Measurements from ENCODE around the gene MZT2A. TPM values are rescaled to one million over a fixed set of nuclear protein-coding genes. Genes with fewer than 3 reads are reported as not detected.
A peak's percentile ranks its signal among the peaks of the same experiment; 100 is the strongest.
"Not testable (repeated sequence)": the region's sequence is repeated elsewhere in the genome, so short reads cannot be mapped to it uniquely, and the experiment has no call there.

The MZT2A gene
- 46.4 and 48.1 TPM in 2 replicates for total RNA-seq (2014; rRNA removed; shearing (Covaris generic))
- 68.9 and 84.0 TPM in 2 replicates for polyA plus RNA-seq (2015; cell fraction: cytosol; rRNA removed)
- 12.0 and 13.8 TPM in 2 replicates for polyA plus RNA-seq (2015; cell fraction: nucleus; rRNA removed)

GRCh38 chr2:131492015-131492417 is at the start of gene MZT2A:
MZT2A (minus strand) TSS chr2:131492397; CDS start chr2:131492376, 21 bp downstream.
- DNase-seq (ENCODE audit: low read depth, low spot score); in situ Hi-C loops (cut with HindIII; ENCODE audit: low pct_unique_long_range_greater_than_20kb, low sequenced_read_pairs): not testable (repeated sequence)

- DNase-seq (ENCODE audit: low read depth, low spot score); in situ Hi-C loops (cut with HindIII; ENCODE audit: low pct_unique_long_range_greater_than_20kb, low sequenced_read_pairs): not testable (repeated sequence)
Measured at GRCh38 chr2:131538856-131539255, 46.7 kb upstream of the MZT2A start.

- in situ Hi-C loops (cut with HindIII; ENCODE audit: low pct_unique_long_range_greater_than_20kb, low sequenced_read_pairs); DNase-seq (ENCODE audit: low read depth, low spot score): not testable (repeated sequence)
Measured at GRCh38 chr2:131536841-131537240, 44.6 kb upstream of the MZT2A start.

GRCh38 chr2:131535951-131536826 is 44.0 kb upstream of the MZT2A start:
- in situ Hi-C loops (cut with HindIII; ENCODE audit: low pct_unique_long_range_greater_than_20kb, low sequenced_read_pairs); DNase-seq (ENCODE audit: low read depth, low spot score): not testable (repeated sequence)

- no peak for DNase-seq (ENCODE audit: low read depth, low spot score)
- in situ Hi-C loops (cut with HindIII; ENCODE audit: low pct_unique_long_range_greater_than_20kb, low sequenced_read_pairs), result no loop called here
Measured at GRCh38 chr2:131535526-131535925, 43.3 kb upstream of the MZT2A start.

- DNase-seq (ENCODE audit: low read depth, low spot score); in situ Hi-C loops (cut with HindIII; ENCODE audit: low pct_unique_long_range_greater_than_20kb, low sequenced_read_pairs): not testable (repeated sequence)
Measured at GRCh38 chr2:131534965-131535364, 42.8 kb upstream of the MZT2A start.

- DNase-seq (ENCODE audit: low read depth, low spot score); in situ Hi-C loops (cut with HindIII; ENCODE audit: low pct_unique_long_range_greater_than_20kb, low sequenced_read_pairs): not testable (repeated sequence)
Measured at GRCh38 chr2:131534317-131534672, 42.1 kb upstream of the MZT2A start.

GRCh38 chr2:131533609-131534316 is 41.6 kb upstream of the MZT2A start:
- DNase-seq (ENCODE audit: low read depth, low spot score); in situ Hi-C loops (cut with HindIII; ENCODE audit: low pct_unique_long_range_greater_than_20kb, low sequenced_read_pairs): not testable (repeated sequence)

- in situ Hi-C loops (cut with HindIII; ENCODE audit: low pct_unique_long_range_greater_than_20kb, low sequenced_read_pairs); DNase-seq (ENCODE audit: low read depth, low spot score): not testable (repeated sequence)
Measured at GRCh38 chr2:131532723-131533608, 40.8 kb upstream of the MZT2A start.

- DNase-seq (ENCODE audit: low read depth, low spot score); in situ Hi-C loops (cut with HindIII; ENCODE audit: low pct_unique_long_range_greater_than_20kb, low sequenced_read_pairs): not testable (repeated sequence)
Measured at GRCh38 chr2:131531547-131532185, 39.5 kb upstream of the MZT2A start.

- in situ Hi-C loops (cut with HindIII; ENCODE audit: low pct_unique_long_range_greater_than_20kb, low sequenced_read_pairs); DNase-seq (ENCODE audit: low read depth, low spot score): not testable (repeated sequence)
Measured at GRCh38 chr2:131530626-131531344, 38.6 kb upstream of the MZT2A start.

GRCh38 chr2:131529864-131530445 is 37.8 kb upstream of the MZT2A start:
- DNase-seq (ENCODE audit: low read depth, low spot score); in situ Hi-C loops (cut with HindIII; ENCODE audit: low pct_unique_long_range_greater_than_20kb, low sequenced_read_pairs): not testable (repeated sequence)

- in situ Hi-C loops (cut with HindIII; ENCODE audit: low pct_unique_long_range_greater_than_20kb, low sequenced_read_pairs); DNase-seq (ENCODE audit: low read depth, low spot score): not testable (repeated sequence)
Measured at GRCh38 chr2:131528981-131529863, 37.0 kb upstream of the MZT2A start.

- in situ Hi-C loops (cut with HindIII; ENCODE audit: low pct_unique_long_range_greater_than_20kb, low sequenced_read_pairs), result not testable (repeated sequence)
- DNase-seq (ENCODE audit: low read depth, low spot score), result peak; percentile 33
Measured at GRCh38 chr2:131527131-131528001, 35.2 kb upstream of the MZT2A start, which contains the start of gene CCDC74A. CCDC74A (plus strand) TSS chr2:131527888; CDS start chr2:131527971, 83 bp downstream.

Data from SK-MEL-5 (cell line).